CD4-positive, alpha-beta T cell treated with Interleukin-6 for 4 hours (primary cell): ENCODE results near the gene C5orf63.
"Not testable (repeated sequence)": the region's sequence is repeated elsewhere in the genome, so short reads cannot be mapped to it uniquely, and the experiment has no call there.

Experiments used
- DNase-seq: peaks from one replicate; pipeline ENCODE4 v3.0.0-alpha.2; 2020; ENCODE audit warnings: mixed read lengths

Gene C5orf63

DNA sequence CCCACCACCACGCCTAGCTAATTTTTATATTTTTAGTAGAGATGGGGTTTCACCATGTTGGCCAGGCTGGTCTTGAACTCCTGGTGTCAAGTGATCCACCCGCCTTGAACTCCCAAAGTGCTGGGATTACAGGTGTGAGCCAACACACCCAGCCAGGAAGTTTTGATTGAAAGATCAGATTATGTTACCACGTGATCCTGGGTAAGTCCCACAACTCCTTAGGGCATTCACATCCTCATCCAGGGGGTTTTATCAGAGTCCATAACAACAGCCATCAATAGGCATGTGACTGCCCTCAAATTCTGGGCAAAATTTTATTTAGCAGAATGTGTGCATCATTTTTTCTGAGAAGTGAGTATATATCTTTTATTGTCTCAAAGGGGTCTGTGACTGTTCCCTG, 68.0 kb downstream of the C5orf63 start:
- DNase-seq = not testable (repeated sequence)

DNA sequence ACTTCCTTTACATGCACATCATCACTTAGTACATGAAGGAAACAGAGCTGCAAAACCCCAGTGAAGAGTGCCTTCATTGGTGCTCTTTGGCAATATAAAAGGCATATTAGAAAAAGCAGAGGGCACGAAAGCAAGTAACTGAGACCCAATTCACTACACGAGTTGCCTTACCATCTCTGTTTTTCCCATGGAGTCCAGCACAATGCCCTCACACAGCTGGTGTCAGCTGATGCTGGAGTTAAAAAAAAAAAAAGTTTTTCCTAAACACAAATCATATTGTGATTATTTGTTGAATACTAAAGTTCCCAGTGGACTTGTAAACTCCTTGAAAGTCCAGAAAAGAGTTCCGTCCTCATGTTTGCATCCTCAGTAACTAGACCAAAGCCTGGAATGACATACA, 68.6 kb downstream of the C5orf63 start:
- no peak for DNase-seq

DNA sequence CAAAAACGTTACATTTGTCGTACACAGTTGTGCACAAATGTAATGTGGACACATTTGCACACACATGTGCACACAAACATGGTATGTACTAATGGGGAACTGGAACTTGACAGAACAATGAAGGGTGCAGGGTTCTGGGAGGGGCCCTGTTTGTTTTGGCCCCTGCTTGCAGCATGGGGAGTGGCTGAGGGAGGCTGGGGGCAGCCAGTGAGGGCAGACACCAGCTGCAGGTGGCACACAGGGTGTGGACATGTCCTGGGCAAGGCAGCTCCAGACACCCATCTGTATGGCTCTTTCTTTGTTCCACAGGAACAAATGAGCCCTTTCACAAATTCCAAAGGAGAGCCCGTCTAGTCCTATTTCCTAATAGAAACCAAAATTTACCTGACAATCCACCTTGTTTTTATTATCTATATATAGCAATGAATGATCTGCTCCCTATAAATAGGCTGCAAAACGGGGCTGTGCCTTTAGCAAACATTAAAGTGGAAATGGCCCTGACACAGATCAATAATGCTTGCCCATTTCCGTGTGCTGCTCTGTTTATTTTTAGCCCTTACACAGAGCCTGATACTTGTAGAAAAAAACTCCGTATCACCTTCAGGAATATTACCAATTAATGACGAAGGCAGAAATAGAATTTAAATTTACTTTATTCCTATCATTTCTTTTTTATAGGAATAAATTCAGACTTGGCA, 69.4 kb downstream of the C5orf63 start:
- DNase-seq = no peak

DNA sequence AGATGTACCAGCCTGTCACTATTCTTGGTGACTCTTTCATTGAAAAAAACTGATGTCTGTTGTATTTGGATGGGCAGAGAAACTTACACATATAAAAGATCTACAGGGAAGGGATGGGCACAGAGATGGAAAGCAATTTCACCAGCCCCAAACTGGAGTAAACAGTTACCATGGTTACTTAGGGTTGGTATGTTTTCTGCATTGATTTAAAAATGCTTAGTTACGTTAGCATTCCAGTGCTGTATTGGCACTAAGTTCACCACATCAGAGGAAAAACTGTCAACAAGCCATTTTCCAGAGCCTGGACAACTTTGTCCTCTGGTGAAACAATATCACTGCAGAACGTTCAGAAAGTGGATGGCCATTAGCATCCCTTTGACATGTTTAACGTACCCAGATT, 70.9 kb downstream of the C5orf63 start:
- no peak for DNase-seq

DNA sequence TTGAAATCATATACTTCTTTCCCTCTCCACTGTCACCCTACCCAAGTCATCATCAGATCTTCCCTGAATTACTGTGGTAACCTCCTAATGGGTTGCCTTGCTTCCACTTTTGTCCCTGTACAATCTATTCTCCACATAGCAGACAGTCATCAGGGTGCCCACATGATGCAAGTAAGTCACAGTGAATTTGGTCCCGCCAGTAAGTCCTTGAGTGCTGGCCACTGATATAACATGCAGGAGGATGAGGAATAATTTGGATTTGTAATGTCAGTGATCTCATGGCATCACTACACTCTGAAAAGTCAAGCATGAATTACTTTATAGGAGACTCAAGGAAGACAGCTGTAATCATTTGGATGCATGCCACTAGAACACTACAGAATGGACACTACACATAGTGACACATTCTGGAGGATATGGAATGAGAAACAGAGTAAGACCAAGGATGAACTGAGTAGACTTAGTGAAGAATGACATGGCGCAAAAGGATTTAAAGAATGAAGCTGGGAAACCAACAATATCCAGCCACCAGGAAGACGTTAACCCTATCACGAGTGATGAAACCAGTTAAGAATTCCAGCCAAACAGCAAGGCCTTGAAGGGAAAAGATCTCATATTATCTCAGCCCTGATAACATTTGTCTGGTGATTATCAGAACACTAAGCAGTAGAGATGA, 71.5 kb downstream of the C5orf63 start:
- no peak for DNase-seq
